HepG2 (cell line): Measurements from ENCODE around the gene DNM1. TPM values are rescaled to one million over a fixed set of nuclear protein-coding genes. Genes with fewer than 3 reads are reported as not detected.

Experiments
- ARID4A ChIP-seq: sonication (generic); formaldehyde crosslinking; IDR thresholded peaks from 2 replicates; pipeline ENCODE4 v1.5.0; 2020; ENCODE audit warnings: mild to moderate bottlenecking, missing genetic modification reagents, borderline replicate concordance
- ARNT ChIP-seq: fragments of 450-650 bp; IDR thresholded peaks from 2 replicates; pipeline ENCODE4 v1.6.1; 2017
- NONO ChIP-seq, 2 experiments: fragments of 450-650 bp in 1 of 2; sonication (generic) in 1 of 2; formaldehyde crosslinking in 1 of 2; IDR thresholded peaks in 1 of 2; conservative IDR thresholded peaks in 1 of 2; 2 replicates each; pipeline versions ENCODE4 v1.6.1 to v1.8.0; 2017 to 2022; ENCODE audit warnings: mild to moderate bottlenecking in 1 of 2, missing genetic modification reagents in 1 of 2, moderate library complexity in 1 of 2
- SP4 ChIP-seq: sonication (generic); formaldehyde crosslinking; IDR thresholded peaks from 2 replicates; pipeline ENCODE4 v1.8.1; 2023; ENCODE audit warnings: mild to moderate bottlenecking, missing genetic modification reagents
- YY1 ChIP-seq: IDR thresholded peaks from 2 replicates; pipeline ENCODE4 v1.6.1; 2011; ENCODE audit warnings: low read length, low read depth, moderate library complexity, mild to moderate bottlenecking; ENCODE audit not compliant: insufficient read depth, insufficient replicate concordance
- ZBTB7A ChIP-seq: sonication (generic); formaldehyde crosslinking; IDR thresholded peaks from 2 replicates; pipeline ENCODE4 v1.8.0; 2022; ENCODE audit warnings: mild to moderate bottlenecking, missing genetic modification reagents
- ZNF142 ChIP-seq: sonication (generic); formaldehyde crosslinking; IDR thresholded peaks from 2 replicates; pipeline ENCODE4 v1.4.0; 2020; ENCODE audit warnings: missing genetic modification reagents
- ZNF337 ChIP-seq: sonication (generic); formaldehyde crosslinking; IDR thresholded peaks from 2 replicates; pipeline ENCODE4 v1.5.1; 2020; ENCODE audit warnings: missing genetic modification reagents, low read depth, mild to moderate bottlenecking, borderline replicate concordance
- ZNF709 ChIP-seq: sonication (generic); formaldehyde crosslinking; IDR thresholded peaks from 2 replicates; pipeline ENCODE4 v1.5.0; 2020; ENCODE audit warnings: mild to moderate bottlenecking, missing genetic modification reagents
- ZNF747 ChIP-seq: sonication (generic); formaldehyde crosslinking; IDR thresholded peaks from 2 replicates; pipeline ENCODE4 v1.8.1; 2023; ENCODE audit warnings: missing genetic modification reagents, mild to moderate bottlenecking, borderline replicate concordance
- polyA plus RNA-seq, 8 experiments: library from polyadenylated mRNA; depleted of rRNA in 3 of 8; stranded (reverse) in 7 of 8; unstranded in 1 of 8; fragments of >200 nt; fragmentation: Illumina TruSeq in 4 of 8; extraction: Trizol in 4 of 8; gene quantifications; 2 replicates each; pipeline versions ENCODE4 v1.2.1 to v1.2.3, GENCODE V29; 2011 to 2016; ENCODE audit warnings: low read depth in 4 of 8, missing spikeins in 1 of 8, mixed read lengths in 1 of 8; ENCODE audit not compliant: insufficient read depth in 1 of 8
- total RNA-seq, 5 experiments: library from RNA; depleted of rRNA; stranded (reverse); fragments of >200 nt; fragmentation: Illumina TruSeq; extraction: Trizol; gene quantifications; 2 replicates each; pipeline ENCODE4 v1.2.3, GENCODE V29; 2016; ENCODE audit warnings: low read depth in 1 of 5

DNM1 gene
- total and polyA plus RNA-seq, 2 of the 13 experiments (the other 11 are each of a cell fraction or from before 2014, with no cell fraction given), result 0.13 to 0.58 TPM

- TF ChIP-seq ARID4A (no peak), ZNF747 (CRISPR knock-in tag) (no peak), ZNF337 (no peak), ARNT (no peak), ZNF142 (peak; percentile 20; the same call in 1 of the 2 replicates), ZNF709 (CRISPR knock-in tag) (no peak), YY1 (no peak), SP4 (CRISPR knock-in tag) (no peak), NONO (IDR thresholded peaks at IDR 0.05) (no peak), NONO (CRISPR knock-in tag; conservative IDR thresholded peaks at IDR 0.05) (0 out of 2 replicates have a peak, but pooled peaks have one; percentile 21), ZBTB7A (CRISPR knock-in tag) (no peak)
These were observed 93.4 kb downstream of the DNM1 start (continued) for GRCh38 chr9:128296340-128297220.
